SK-MEL-5 (cell line): ENCODE data around the gene TADA3. TPM values are rescaled to one million over a fixed set of nuclear protein-coding genes. Genes with fewer than 3 reads are reported as not detected.
"Not testable (repeated sequence)": the region's sequence is repeated elsewhere in the genome, so short reads cannot be mapped to it uniquely, and the experiment has no call there.

Source experiments
- DNase-seq: peaks from one replicate; pipeline ENCODE4 v3.0.0-alpha.2; 2016; ENCODE audit warnings: low read depth, low spot score
- in situ Hi-C: cut with HindIII; loops from 2 replicates; pipeline ENCODE4 v1.10.0; 2016; ENCODE audit warnings: low sequenced_read_pairs, high pct_unique_total_duplicates, low pct_unique_long_range_greater_than_20kb
- total RNA-seq: library from RNA; depleted of rRNA; stranded (reverse); fragments of >200 nt; shearing (Covaris generic); gene quantifications from 2 replicates; pipeline ENCODE4 v1.2.3, GENCODE V29; 2014

Gene TADA3
- total RNA-seq, 1 experiment from 2014 or later: 74.0 TPM

- in situ Hi-C loops: no loop called here
- no peak for DNase-seq
Measured at GRCh38 chr3:9778143-9779074, 13.9 kb downstream of the TADA3 start.

- in situ Hi-C loops: no loop called here
- no peak for DNase-seq
Measured at GRCh38 chr3:9777694-9778021, 14.6 kb downstream of the TADA3 start.

DNA sequence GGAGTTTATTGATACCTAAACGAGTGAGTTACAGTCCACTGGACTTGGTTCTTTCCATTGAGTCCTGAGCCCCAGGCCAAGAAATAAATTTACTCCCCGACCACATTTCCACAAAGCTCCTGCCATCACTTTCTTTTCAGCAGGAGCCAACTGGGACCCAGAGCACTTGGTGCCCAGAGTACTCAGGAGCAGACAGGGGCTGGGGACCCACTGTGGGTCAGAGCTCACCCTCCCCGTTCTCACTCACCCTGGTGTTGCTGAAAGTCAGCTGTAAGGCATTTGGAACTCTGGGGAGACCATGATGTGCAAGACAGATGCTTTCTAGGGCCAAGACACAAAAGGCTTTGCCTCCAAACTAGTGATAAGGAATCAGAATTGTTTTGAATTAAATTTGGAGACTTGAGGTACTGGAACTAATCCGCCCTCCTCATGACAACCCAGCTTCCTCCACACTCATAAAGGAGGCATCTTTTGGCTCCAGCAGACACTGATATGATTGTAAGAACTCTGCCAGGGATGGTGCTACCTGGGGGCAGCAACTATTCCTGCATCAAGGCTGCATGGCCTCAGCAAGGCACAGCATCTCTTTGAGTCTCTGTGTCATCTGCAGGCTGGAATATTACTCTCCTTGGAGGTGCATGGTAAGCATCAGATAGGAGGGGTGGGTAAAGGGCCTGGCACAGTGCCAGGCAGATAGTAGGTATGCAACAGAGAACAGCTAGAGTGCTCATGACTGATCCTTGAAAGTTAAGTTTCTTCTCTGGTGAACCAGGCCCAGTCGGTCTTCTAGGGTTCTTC, 15.2 kb downstream of the TADA3 start:
- DNase-seq: no peak
- in situ Hi-C loops: no loop called here

GRCh38 chr3:9771007-9771406, 21.3 kb downstream of the TADA3 start:
- DNase-seq, in situ Hi-C loops: not testable (repeated sequence)

GRCh38 chr3:9770276-9770812, 21.9 kb downstream of the TADA3 start:
- DNase-seq: no peak
- in situ Hi-C loops: no loop called here

DNA sequence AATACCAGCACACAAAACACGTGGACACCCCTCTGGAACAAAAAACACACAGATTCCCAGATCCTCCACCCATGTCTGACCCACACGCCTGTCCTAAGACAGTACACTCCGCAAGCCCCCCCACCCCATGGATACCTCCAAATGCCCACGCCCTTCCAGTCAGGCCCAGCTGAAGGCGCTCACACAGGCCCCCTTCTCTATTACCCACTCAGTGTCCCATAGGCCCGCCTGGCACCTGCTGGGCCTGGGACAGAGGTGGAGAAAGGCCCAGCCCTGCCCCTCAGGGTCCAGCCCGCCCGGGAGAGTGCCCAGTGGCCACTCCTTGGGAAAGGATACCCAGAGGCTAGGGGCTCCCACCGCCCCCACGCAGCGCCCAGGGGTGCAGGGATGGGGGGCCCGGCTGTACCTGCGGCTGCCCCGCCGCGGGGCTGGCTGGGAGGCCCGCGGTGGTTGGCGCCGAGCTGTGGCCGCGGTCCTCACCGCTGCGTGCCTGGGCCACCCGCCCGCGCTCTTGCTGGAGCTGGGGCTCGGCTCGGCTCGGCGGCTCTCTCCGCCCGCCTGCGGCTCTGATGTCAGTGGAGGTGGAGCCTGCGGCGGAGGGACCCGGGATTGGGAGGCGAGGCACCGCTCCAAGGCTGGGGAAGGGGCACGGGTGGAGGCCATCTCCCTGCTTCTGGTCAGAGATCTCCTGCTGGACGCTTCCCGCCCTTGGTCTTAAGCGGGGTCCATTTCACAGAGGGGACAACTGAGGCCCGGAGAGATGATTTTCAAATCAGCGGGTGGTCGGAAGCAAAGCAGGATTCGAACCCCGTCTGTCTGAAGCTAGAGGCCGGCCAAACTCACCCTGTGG, 22.6 kb downstream of the TADA3 start, which contains the start of gene CAMK1:
CAMK1 (minus strand) TSS at position 522 of the 850 bp plus-strand sequence. CDS start 2,198 bp downstream, outside the sequence.
- in situ Hi-C loops: no loop called here
- DNase-seq: no peak

DNA sequence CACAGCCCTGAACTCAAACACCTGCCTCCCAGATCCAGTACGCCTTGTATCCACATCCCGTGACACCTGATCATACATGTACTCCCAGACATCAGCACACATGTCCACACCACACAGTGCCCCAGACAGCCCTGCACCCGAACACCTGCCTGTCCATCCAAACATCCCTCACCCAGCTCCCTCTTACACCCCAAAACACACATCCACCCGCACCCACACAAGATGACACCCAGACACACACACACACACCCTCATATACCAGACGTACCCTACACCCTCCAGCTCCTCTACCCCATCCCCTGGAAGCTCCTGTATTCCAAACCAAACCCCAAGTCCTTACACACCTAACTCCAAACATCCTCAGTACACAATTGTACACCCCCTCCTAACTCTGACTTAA, 23.3 kb downstream of the TADA3 start:
- in situ Hi-C loops: no loop called here

GRCh38 chr3:9768141-9768775, 24.0 kb downstream of the TADA3 start:
- in situ Hi-C loops: no loop called here

More for the DNA sequence above, 23.3 kb downstream of the TADA3 start:
- DNase-seq: no peak

GRCh38 chr3:9767418-9767817, 24.9 kb downstream of the TADA3 start:
- in situ Hi-C loops: no loop called here
- DNase-seq: no peak

More at GRCh38 chr3:9768141-9768775, 24.0 kb downstream of the TADA3 start:
- DNase-seq: no peak

DNA sequence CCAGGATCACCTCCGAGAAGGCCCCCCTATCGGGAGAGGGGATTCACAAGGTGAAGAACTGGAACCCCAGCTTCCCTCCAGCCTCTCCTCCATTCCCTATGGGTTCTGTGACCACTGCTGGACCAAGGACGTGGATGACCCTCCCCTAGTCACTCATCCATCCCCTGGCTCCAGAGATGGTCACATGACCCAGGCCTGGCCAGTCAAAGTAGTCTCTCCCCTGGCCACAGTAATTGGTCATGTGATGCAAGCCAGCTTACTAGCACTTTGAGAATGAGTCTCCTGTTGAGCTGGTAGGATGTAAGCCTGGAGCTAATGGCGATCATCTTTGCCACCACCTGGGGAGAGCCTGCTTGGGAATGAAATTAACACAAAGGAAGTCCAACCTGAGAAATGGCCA, 26.4 kb downstream of the TADA3 start:
- peak; percentile 49 for DNase-seq
- in situ Hi-C loops: no loop called here

DNA sequence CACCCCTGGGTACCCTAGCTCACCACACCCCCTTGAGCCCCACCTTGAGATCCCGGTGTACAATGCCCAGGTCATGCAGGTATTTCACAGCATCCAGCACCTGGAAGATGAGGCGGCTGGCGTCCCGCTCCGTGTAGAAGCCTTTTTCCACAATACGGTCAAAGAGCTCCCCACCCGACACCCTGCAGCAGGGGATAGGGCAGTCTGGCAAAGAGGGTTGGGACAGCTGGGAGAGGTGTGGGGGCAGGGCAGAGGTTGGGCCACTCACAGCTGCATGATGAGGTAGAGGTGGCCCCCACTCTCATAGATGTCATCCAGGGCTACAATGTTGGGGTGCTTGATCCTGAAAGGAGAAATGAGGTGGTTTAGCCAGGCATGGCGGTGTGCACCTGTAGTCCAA, 29.4 kb downstream of the TADA3 start:
- DNase-seq: no peak
- in situ Hi-C loops: no loop called here

DNA sequence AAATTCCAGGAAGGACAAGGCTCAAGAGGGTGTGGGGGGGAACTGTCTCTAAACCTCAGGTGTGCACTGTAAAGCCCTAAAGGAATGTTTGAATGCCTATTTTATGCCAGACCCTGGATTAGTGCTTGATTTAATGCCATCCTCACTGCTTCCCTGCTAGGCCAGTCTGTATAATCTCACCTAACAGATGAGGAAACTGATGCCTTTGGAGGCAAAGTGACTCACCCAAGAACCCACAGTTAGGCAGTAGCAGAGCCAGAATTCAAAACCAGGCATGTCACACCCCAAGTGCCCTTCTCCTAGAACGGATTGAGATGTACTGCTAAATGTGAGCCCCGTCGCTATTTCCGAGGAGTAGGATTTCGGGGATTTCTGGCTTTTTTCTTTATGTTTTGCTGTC, 30.4 kb downstream of the TADA3 start:
- DNase-seq: no peak
- in situ Hi-C loops: no loop called here

GRCh38 chr3:9760779-9761505, 31.3 kb downstream of the TADA3 start:
- DNase-seq: no peak
- in situ Hi-C loops: no loop called here

DNA sequence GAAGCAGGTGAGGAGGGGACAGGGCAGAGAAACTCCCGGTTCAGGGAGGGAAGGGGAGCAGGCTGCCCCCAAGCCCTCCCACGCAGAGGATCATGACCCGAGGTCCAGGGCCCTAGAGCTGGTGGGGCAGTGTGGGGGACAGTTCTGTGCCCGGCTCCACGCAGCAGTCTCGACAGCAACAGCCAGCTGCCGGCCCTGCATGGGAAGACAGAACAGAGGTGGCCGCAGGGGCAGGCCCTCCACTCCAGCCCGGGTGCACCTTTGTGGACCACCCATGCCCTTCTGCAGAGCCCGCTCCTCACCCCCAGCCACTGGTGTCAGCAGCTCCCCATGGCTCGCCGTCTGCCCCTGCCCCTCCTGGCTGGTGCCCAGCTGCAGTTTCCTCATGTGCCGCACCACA, 34.8 kb downstream of the TADA3 start:
- no peak for DNase-seq

GRCh38 chr3:9754678-9755077, 37.6 kb downstream of the TADA3 start:
- no peak for DNase-seq
- in situ Hi-C loops: no loop called here

More for the DNA sequence above, 34.8 kb downstream of the TADA3 start:
- in situ Hi-C loops: no loop called here

DNA sequence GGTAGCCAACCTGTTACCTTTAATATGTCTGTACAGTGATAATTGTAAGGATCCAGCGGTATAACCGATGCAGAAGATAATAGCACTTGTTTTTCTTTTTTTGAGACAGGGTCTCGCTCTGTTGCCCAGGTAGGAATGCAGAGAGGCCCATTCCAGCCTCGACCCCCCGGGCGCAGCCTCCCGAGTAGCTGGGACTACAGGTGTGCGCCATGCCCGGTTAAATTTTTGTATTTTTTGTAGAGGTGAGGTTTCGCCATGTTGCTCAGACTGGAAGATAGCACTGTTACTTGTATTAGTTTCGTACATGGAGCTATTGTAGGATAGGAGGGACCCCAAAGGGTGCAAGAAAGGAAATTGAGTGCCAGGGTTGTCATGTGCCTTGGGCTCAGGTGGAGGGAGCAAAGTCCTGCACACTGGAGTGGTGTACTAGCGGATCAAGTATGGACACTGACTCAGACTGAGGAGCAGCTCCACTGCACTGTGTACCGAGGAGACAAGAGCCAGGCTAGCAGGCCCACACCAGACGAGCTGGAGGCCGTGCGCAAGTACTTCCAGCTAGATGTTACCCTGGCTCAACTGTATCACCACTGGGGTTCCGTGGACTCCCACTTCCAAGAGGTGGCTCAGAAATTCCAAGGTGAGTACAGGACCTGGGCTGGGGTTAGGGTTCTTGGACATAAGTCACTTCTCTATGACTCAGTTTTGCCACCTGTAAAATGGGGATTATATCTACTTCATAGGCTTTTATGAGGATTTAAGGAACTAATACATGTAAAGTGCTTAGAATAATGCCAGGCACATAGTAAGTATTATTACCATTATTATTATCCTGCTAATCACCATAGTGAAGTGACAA, 41.5 kb downstream of the TADA3 start:
- in situ Hi-C loops: no loop called here
- DNase-seq: no peak
